Measurements from ENCODE around the gene FAAP100.
A peak's percentile ranks its signal among the peaks of the same experiment; 100 is the strongest.

The FAAP100 gene

DNA sequence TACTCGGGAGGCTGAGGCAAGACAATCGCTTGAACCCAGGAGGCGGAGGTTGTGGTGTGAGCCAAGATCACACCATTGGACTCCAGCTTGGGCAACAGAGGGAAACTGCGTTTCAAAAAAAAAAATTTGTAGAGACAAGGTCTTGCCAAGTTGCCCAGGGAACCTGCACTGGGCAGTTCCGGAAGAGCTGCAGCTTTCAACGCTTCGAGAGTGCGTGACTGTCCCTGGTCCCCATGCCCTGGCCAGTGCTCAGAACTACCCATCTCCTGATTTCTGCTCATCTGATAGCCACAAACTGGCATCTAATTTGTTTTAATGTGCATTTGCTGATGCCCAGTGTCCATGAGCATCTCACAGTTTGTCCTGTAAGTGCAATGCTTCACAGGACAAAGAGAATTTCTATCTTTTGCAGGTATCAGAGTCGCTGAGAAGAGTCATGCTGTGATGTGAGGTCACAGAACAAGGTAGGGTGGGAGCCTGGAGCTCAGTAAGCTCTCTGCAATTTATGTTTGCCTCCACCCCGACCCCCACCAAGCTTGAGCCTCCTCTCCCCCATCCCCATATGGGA is 43.4 kb downstream of the FAAP100 start:
- peak in 1 of 2 experiments; percentile 39 for DNase-seq (ENCODE audit: low read depth in 1 of 2, low spot score in 1 of 2)
- Histone ChIP-seq H3K27me3 (ENCODE audit: insufficient read depth, poor library complexity, severe bottlenecking) (no peaks in the 10 kb centered on the region), H3K4me3 (replicated peaks; ENCODE audit: insufficient read depth, low read length) (no peak overlapping the region), H3K27ac (replicated peaks) (no peak overlapping the region)
- peak; percentile 49; the same call in 1 of the 2 replicates for TF ChIP-seq POLR2AphosphoS5 (IDR thresholded peaks at IDR 0.05; ENCODE audit: low read depth)
- TF ChIP-seq GABPA (IDR thresholded peaks at IDR 0.05; ENCODE audit: low read depth): no peak

DNA sequence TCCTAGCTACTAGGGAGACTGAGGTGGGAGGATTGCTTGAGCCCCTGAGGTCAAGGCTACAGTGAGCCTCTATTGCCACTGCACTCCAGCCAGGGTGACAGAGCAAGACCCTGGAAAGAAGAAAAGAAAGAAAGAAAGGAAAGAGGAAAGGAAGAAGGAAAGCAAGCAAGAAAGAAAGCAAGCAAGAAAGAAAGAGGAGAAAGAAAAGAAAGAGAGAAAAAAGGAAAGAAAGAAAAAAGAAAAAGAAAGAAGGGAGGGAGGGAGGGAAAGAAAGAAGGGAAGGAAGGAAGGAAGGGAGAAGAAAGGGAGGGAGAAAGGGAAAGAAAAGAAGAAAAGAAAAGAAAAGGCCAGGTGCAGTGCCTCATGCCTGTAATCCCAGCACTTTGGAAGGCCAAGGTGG is 48.5 kb downstream of the FAAP100 start:
- Histone ChIP-seq H3K27ac (replicated peaks) (no peak overlapping the region), H3K27me3 (ENCODE audit: insufficient read depth, poor library complexity, severe bottlenecking) (no peaks in the 10 kb centered on the region), H3K4me3 (replicated peaks; ENCODE audit: insufficient read depth, low read length) (no peak overlapping the region)
- DNase-seq (ENCODE audit: low read depth in 1 of 2, low spot score in 1 of 2): no peak
- no peak for TF ChIP-seq POLR2AphosphoS5 (IDR thresholded peaks at IDR 0.05; ENCODE audit: low read depth)
- no peak for TF ChIP-seq REST (IDR thresholded peaks at IDR 0.05; ENCODE audit: insufficient replicate concordance, low read depth)
- TF ChIP-seq, protein P1, sequence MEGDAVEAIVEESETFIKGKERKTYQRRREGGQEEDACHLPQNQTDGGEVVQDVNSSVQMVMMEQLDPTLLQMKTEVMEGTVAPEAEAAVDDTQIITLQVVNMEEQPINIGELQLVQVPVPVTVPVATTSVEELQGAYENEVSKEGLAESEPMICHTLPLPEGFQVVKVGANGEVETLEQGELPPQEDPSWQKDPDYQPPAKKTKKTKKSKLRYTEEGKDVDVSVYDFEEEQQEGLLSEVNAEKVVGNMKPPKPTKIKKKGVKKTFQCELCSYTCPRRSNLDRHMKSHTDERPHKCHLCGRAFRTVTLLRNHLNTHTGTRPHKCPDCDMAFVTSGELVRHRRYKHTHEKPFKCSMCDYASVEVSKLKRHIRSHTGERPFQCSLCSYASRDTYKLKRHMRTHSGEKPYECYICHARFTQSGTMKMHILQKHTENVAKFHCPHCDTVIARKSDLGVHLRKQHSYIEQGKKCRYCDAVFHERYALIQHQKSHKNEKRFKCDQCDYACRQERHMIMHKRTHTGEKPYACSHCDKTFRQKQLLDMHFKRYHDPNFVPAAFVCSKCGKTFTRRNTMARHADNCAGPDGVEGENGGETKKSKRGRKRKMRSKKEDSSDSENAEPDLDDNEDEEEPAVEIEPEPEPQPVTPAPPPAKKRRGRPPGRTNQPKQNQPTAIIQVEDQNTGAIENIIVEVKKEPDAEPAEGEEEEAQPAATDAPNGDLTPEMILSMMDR (IDR thresholded peaks at IDR 0.05; ENCODE audit: insufficient read depth, low read length): no peak
- TF ChIP-seq SPI1 (IDR thresholded peaks at IDR 0.05; ENCODE audit: borderline replicate concordance, low read depth): no peak
- TF ChIP-seq GABPA (IDR thresholded peaks at IDR 0.05; ENCODE audit: low read depth): no peak

DNA sequence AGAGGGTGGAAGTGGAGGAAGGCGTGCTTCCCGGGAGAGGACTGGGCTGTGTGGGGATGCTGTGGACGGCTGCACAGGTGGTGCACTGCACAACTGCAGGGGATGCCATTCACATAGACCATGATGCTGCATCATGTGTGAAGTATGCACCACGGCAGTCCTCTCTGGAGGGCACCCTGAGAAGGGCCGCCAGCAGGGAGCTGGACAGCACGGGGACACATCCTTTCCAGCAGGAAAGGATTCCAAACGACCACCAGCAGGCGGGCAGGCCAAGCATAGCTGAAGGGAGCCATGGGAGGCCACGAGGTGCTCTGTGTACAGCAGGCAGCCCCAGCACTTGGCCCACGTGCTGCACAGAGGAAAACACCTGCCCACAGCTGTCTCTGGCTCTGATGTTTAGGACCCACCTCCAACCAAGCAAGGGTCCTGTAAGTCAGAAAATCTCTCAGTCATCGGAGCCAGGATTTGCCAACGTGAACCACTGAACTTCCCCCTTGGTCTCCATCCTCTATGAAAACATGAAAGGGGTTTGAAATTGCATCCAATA is 49.6 kb downstream of the FAAP100 start:
- H3K27me3 ChIP-seq (ENCODE audit: insufficient read depth, poor library complexity, severe bottlenecking): no peaks in the 10 kb centered on the region

More for the DNA sequence above, 49.6 kb downstream of the FAAP100 start:
- TF ChIP-seq SPI1 (IDR thresholded peaks at IDR 0.05; ENCODE audit: borderline replicate concordance, low read depth) (no peak), GABPA (IDR thresholded peaks at IDR 0.05; ENCODE audit: low read depth) (no peak), REST (IDR thresholded peaks at IDR 0.05; ENCODE audit: insufficient replicate concordance, low read depth) (no peak), POLR2AphosphoS5 (IDR thresholded peaks at IDR 0.05; ENCODE audit: low read depth) (no peak)
- TF ChIP-seq, protein P1 (IDR thresholded peaks at IDR 0.05; ENCODE audit: insufficient read depth, low read length): no peak
- DNase-seq (ENCODE audit: low read depth in 1 of 2, low spot score in 1 of 2): no peak
- no peak overlapping the region for H3K27ac ChIP-seq (replicated peaks)
- H3K4me3 ChIP-seq (replicated peaks; ENCODE audit: insufficient read depth, low read length): no peak overlapping the region

All from HL-60 (cell line).